Natural killer cell treated with Interleukin-12 subunit alpha and Interleukin-12 subunit beta and Interleukin-15 and Interleukin-18, amount 100 ng/mL, for 72 hours (primary cell): Measurements from ENCODE around the gene MEGF11. TPM values are rescaled to one million over a fixed set of nuclear protein-coding genes. Genes with fewer than 3 reads are reported as not detected.
A peak's percentile ranks its signal among the peaks of the same experiment; 100 is the strongest.
"Not testable (repeated sequence)": the region's sequence is repeated elsewhere in the genome, so short reads cannot be mapped to it uniquely, and the experiment has no call there.

Source experiments
- ATAC-seq, 2 donors: fragments of 150-1000 bp; cut with Tn5 transposase in 1 of 2; sonication (Bioruptor Pico), chemical (Tn5 transposase) in 1 of 2; 2 replicates each; pipeline ENCODE4 v1.10.0; 2021
- DNase-seq: peaks from one replicate; pipeline ENCODE4 v3.0.0; 2022; ENCODE audit warnings: low spot score
- H3K27ac Mint-ChIP-seq, 2 donors: 1 replicate in 1 of 2; 2 replicates in 1 of 2; pipeline ENCODE4 v1.8.0; 2022; ENCODE audit warnings: mixed read lengths in 2 of 2, mild to moderate bottlenecking in 1 of 2, moderate library complexity in 1 of 2
- H3K27me3 Mint-ChIP-seq, 2 donors: 1 replicate in 1 of 2; 2 replicates in 1 of 2; pipeline ENCODE4 v1.8.0; 2022; ENCODE audit warnings: mixed read lengths in 2 of 2
- H3K36me3 Mint-ChIP-seq: one replicate; pipeline ENCODE4 v1.8.0; 2022; ENCODE audit warnings: mixed read lengths
- H3K4me1 Mint-ChIP-seq, 2 donors: 1 replicate in 1 of 2; 2 replicates in 1 of 2; pipeline ENCODE4 v1.8.0; 2022; ENCODE audit warnings: low read depth in 2 of 2, mixed read lengths in 2 of 2, mild to moderate bottlenecking in 1 of 2
- H3K4me3 Mint-ChIP-seq: one replicate; pipeline ENCODE4 v1.8.0; 2022; ENCODE audit warnings: mixed read lengths
- H3K9me3 Mint-ChIP-seq: 2 replicates; pipeline ENCODE4 v1.8.0; 2022; ENCODE audit warnings: mixed read lengths
- total RNA-seq, 2 donors: library from RNA; stranded (reverse); gene quantifications; one replicate each; pipeline ENCODE4 v1.2.3, GENCODE V29; 2022

MEGF11 gene
- total RNA-seq, 2 donors from 2014 or later = not detected

GRCh38 chr15:65869954-65870871 lies 383.3 kb downstream of the MEGF11 start:
- no peaks in the 10 kb centered on the region for H3K9me3 Mint-ChIP-seq
- H3K27me3 Mint-ChIP-seq = no peaks in the 10 kb centered on the region
- H3K36me3 Mint-ChIP-seq = peaks cover 6% of the 10 kb centered on the region
- H3K27ac Mint-ChIP-seq = peak overlapping the region; percentile 96 to 98
- DNase-seq = no peak
- H3K4me3 Mint-ChIP-seq = peak overlapping the region; percentile 99
- no peak for ATAC-seq
- H3K4me1 Mint-ChIP-seq = peaks cover 28 to 31% of the 10 kb centered on the region in 2 donors

- Mint-ChIP-seq H3K4me3 (peak within 1 kb of the TSS; percentile 99), H3K36me3 (peaks cover 6% of the 10 kb centered on the region), H3K9me3 (no peaks in the 10 kb centered on the region), H3K27me3 (no peaks in the 10 kb centered on the region), H3K27ac (peak within 1 kb of the TSS; percentile 96 to 98), H3K4me1 (peaks cover 28 to 31% of the 10 kb centered on the region in 2 donors)
- peak; percentile 98 for DNase-seq
- peak; percentile 98 for ATAC-seq
Measured at GRCh38 chr15:65869126-65869953, 384.2 kb downstream of the MEGF11 start, which contains the start of gene RAB11A. RAB11A (plus strand) TSS chr15:65869491; CDS start chr15:65869586, 95 bp downstream.

- Mint-ChIP-seq H3K9me3 (no peaks in the 10 kb centered on the region), H3K4me1 (peaks cover 28 to 31% of the 10 kb centered on the region in 2 donors), H3K4me3 (peak overlapping the region; percentile 99), H3K36me3 (peaks cover 6% of the 10 kb centered on the region), H3K27ac (peak overlapping the region; percentile 96 to 98), H3K27me3 (no peaks in the 10 kb centered on the region)
- ATAC-seq (no peak), DNase-seq (no peak)
Measured at GRCh38 chr15:65868546-65869125, 384.9 kb downstream of the MEGF11 start.

- Mint-ChIP-seq H3K27ac (peak overlapping the region; percentile 96 to 98), H3K4me1 (peaks cover 28 to 32% of the 10 kb centered on the region in 2 donors), H3K4me3 (peak overlapping the region; percentile 99)
- not testable (repeated sequence) for H3K27me3 Mint-ChIP-seq, ATAC-seq, H3K36me3 Mint-ChIP-seq, H3K9me3 Mint-ChIP-seq, DNase-seq
Measured at GRCh38 chr15:65867933-65868332, 385.6 kb downstream of the MEGF11 start.

- H3K4me3 Mint-ChIP-seq = no peak overlapping the region
- H3K36me3 Mint-ChIP-seq = peaks cover 6% of the 10 kb centered on the region
- H3K27me3 Mint-ChIP-seq = no peaks in the 10 kb centered on the region
- no peak overlapping the region for H3K27ac Mint-ChIP-seq
- ATAC-seq = no peak
- DNase-seq = no peak
- H3K4me1 Mint-ChIP-seq = peaks cover 27 to 33% of the 10 kb centered on the region in 2 donors
- H3K9me3 Mint-ChIP-seq = no peaks in the 10 kb centered on the region
Measured at GRCh38 chr15:65867244-65867643, 386.3 kb downstream of the MEGF11 start.

GRCh38 chr15:65863106-65863505 lies 390.4 kb downstream of the MEGF11 start:
- Mint-ChIP-seq H3K27ac (peak overlapping the region in 1 of 2 donors; percentile 48), H3K27me3 (no peaks in the 10 kb centered on the region), H3K4me1 (peaks cover 18% of the 10 kb centered on the region in 2 donors), H3K9me3 (no peaks in the 10 kb centered on the region), H3K36me3 (no peaks in the 10 kb centered on the region), H3K4me3 (no peak overlapping the region)
- DNase-seq = no peak
- no peak for ATAC-seq

- Mint-ChIP-seq H3K9me3 (no peaks in the 10 kb centered on the region), H3K36me3 (no peaks in the 10 kb centered on the region), H3K27ac (peak overlapping the region in 1 of 2 donors; percentile 48), H3K4me3 (no peak overlapping the region), H3K4me1 (peaks cover 22% of the 10 kb centered on the region in 2 donors), H3K27me3 (no peaks in the 10 kb centered on the region)
- peak; percentile 79 for DNase-seq
- ATAC-seq = peak; percentile 92 to 95
Measured at GRCh38 chr15:65862682-65863081, 390.9 kb downstream of the MEGF11 start.

GRCh38 chr15:65857718-65858402 lies 395.7 kb downstream of the MEGF11 start:
- Mint-ChIP-seq H3K36me3 (no peaks in the 10 kb centered on the region), H3K4me3 (peak overlapping the region; percentile 59), H3K9me3 (no peaks in the 10 kb centered on the region), H3K4me1 (peaks cover 29 to 34% of the 10 kb centered on the region in 2 donors), H3K27me3 (no peaks in the 10 kb centered on the region), H3K27ac (peak overlapping the region; percentile 65 to 79)
- ATAC-seq = peak; percentile 76 to 86
- DNase-seq = no peak

GRCh38 chr15:65856821-65857455 lies 396.6 kb downstream of the MEGF11 start:
- DNase-seq (no peak), ATAC-seq (no peak)
- Mint-ChIP-seq H3K9me3 (no peaks in the 10 kb centered on the region), H3K27ac (peak overlapping the region in 1 of 2 donors; percentile 30), H3K4me3 (peak overlapping the region; percentile 39), H3K36me3 (no peaks in the 10 kb centered on the region), H3K4me1 (peaks cover 24 to 30% of the 10 kb centered on the region in 2 donors), H3K27me3 (no peaks in the 10 kb centered on the region)

GRCh38 chr15:65851981-65852380 lies 401.6 kb downstream of the MEGF11 start:
- Mint-ChIP-seq H3K27ac (no peak overlapping the region), H3K36me3 (no peaks in the 10 kb centered on the region), H3K9me3 (no peaks in the 10 kb centered on the region), H3K4me1 (peaks cover 16 to 17% of the 10 kb centered on the region in 2 donors), H3K4me3 (no peak overlapping the region), H3K27me3 (no peaks in the 10 kb centered on the region)
- ATAC-seq (no peak), DNase-seq (no peak)

GRCh38 chr15:65847989-65848388 lies 405.6 kb downstream of the MEGF11 start:
- H3K27me3 Mint-ChIP-seq = no peaks in the 10 kb centered on the region
- H3K9me3 Mint-ChIP-seq = no peaks in the 10 kb centered on the region
- H3K36me3 Mint-ChIP-seq = no peaks in the 10 kb centered on the region
- no peak for ATAC-seq
- no peak for DNase-seq
- H3K27ac Mint-ChIP-seq = peak overlapping the region in 1 of 2 donors; percentile 66
- H3K4me1 Mint-ChIP-seq = peaks cover 6 to 8% of the 10 kb centered on the region in 2 donors
- no peak overlapping the region for H3K4me3 Mint-ChIP-seq

- H3K4me1 Mint-ChIP-seq = peaks cover 6 to 8% of the 10 kb centered on the region in 2 donors
- H3K27ac Mint-ChIP-seq = no peak overlapping the region
- no peaks in the 10 kb centered on the region for H3K9me3 Mint-ChIP-seq
- ATAC-seq = no peak
- DNase-seq = no peak
- no peaks in the 10 kb centered on the region for H3K36me3 Mint-ChIP-seq
- no peaks in the 10 kb centered on the region for H3K27me3 Mint-ChIP-seq
- H3K4me3 Mint-ChIP-seq = no peak overlapping the region
Measured at GRCh38 chr15:65845826-65846519, 407.6 kb downstream of the MEGF11 start.
